Neural cell (in vitro differentiated cells): ENCODE data around the gene ZNF248. TPM values are rescaled to one million over a fixed set of nuclear protein-coding genes. Genes with fewer than 3 reads are reported as not detected.

Experiments used
- H2AFZ ChIP-seq: fragments of 200-600, 300-800 bp; sonication (generic), shearing (Covaris generic); 2 replicates; pipeline ENCODE4 v1.6.0; 2014; ENCODE audit warnings: low read depth, mild to moderate bottlenecking, antibody characterized with exemption, low read length, moderate library complexity
- H3F3A ChIP-seq: fragments of 200-600 bp; shearing (Covaris generic); 2 replicates; pipeline ENCODE4 v1.6.1; 2016; ENCODE audit warnings: mild to moderate bottlenecking, moderate library complexity, mixed read lengths, antibody characterized with exemption, low read length; ENCODE audit not compliant: insufficient read depth, poor library complexity, severe bottlenecking
- H3K27ac ChIP-seq: fragments of 200-600, 300-800 bp; sonication (generic), shearing (Covaris generic); 2 replicates; pipeline ENCODE4 v1.5.1; 2014; ENCODE audit warnings: mild to moderate bottlenecking, low read length, moderate library complexity
- H3K27me3 ChIP-seq: fragments of 300-800, 200-600 bp; sonication (generic), shearing (Covaris generic); 2 replicates; pipeline ENCODE4 v1.6.0; 2014; ENCODE audit warnings: mild to moderate bottlenecking, low read depth, low read length, moderate library complexity; ENCODE audit not compliant: insufficient read depth
- H3K36me3 ChIP-seq: fragments of 300-800, 200-600 bp; sonication (generic), shearing (Covaris generic); 2 replicates; pipeline ENCODE4 v1.5.1; 2014; ENCODE audit warnings: mild to moderate bottlenecking, antibody characterized with exemption, low read length, moderate library complexity; ENCODE audit not compliant: insufficient read depth
- H3K4me2 ChIP-seq: fragments of 300-800, 200-600 bp; sonication (generic), shearing (Covaris generic); 2 replicates; pipeline ENCODE4 v1.6.0; 2014; ENCODE audit warnings: mild to moderate bottlenecking, low read length
- H3K4me3 ChIP-seq: fragments of 300-800, 200-600 bp; sonication (generic), shearing (Covaris generic); 2 replicates; pipeline ENCODE4 v1.5.1; 2014; ENCODE audit warnings: mild to moderate bottlenecking, low read length, moderate library complexity
- H3K79me2 ChIP-seq: fragments of 200-600 bp; shearing (Covaris generic); replicated peaks from 2 replicates; pipeline ENCODE4 v1.6.0; 2014; ENCODE audit warnings: mild to moderate bottlenecking, low read length, moderate library complexity; ENCODE audit not compliant: insufficient read depth
- H3K9ac ChIP-seq: fragments of 300-800, 200-600 bp; sonication (generic), shearing (Covaris generic); 2 replicates; pipeline ENCODE4 v1.6.1; 2016; ENCODE audit warnings: mild to moderate bottlenecking, low read length, mixed read lengths
- H3K9me2 ChIP-seq: fragments of 200-600 bp; shearing (Covaris generic); 2 replicates; pipeline ENCODE4 v1.6.1; 2016; ENCODE audit warnings: mild to moderate bottlenecking, low read length, mixed read lengths; ENCODE audit not compliant: insufficient read depth
- H3K9me3 ChIP-seq: fragments of 200-600, 300-800 bp; sonication (generic), shearing (Covaris generic); 2 replicates; pipeline ENCODE4 v1.6.1; 2016; ENCODE audit warnings: mild to moderate bottlenecking, mixed run types, low read length, moderate library complexity, mixed read lengths
- H4K20me1 ChIP-seq: fragments of 200-600 bp; shearing (Covaris generic); 2 replicates; pipeline ENCODE4 v1.6.1; 2016; ENCODE audit warnings: mild to moderate bottlenecking, mixed run types; ENCODE audit not compliant: insufficient read depth
- CTCF ChIP-seq: fragments of 450-650 bp; IDR thresholded peaks from 2 replicates; pipeline ENCODE4 v1.5.1; 2014; ENCODE audit warnings: antibody characterized with exemption, mild to moderate bottlenecking, moderate library complexity; ENCODE audit not compliant: poor library complexity, severe bottlenecking
- EP300 ChIP-seq: fragments of 450-650 bp; conservative IDR thresholded peaks from 2 replicates; pipeline ENCODE4 v1.6.1; 2014; ENCODE audit warnings: antibody characterized with exemption, mild to moderate bottlenecking, moderate library complexity; ENCODE audit not compliant: poor library complexity, severe bottlenecking
- EZH2 ChIP-seq: fragments of 200-600, 300-800 bp; shearing (Covaris generic), sonication (generic); IDR thresholded peaks from 2 replicates; pipeline ENCODE4 v1.6.1; 2014; ENCODE audit warnings: antibody characterized with exemption, low read length, borderline replicate concordance, mild to moderate bottlenecking; ENCODE audit not compliant: insufficient read depth, poor library complexity, severe bottlenecking
- MXI1 ChIP-seq: fragments of 450-650 bp; conservative IDR thresholded peaks from 2 replicates; pipeline ENCODE4 v1.6.1; 2014; ENCODE audit warnings: antibody characterized with exemption, mild to moderate bottlenecking; ENCODE audit not compliant: poor library complexity, severe bottlenecking
- POLR2AphosphoS5 ChIP-seq: IDR thresholded peaks from 2 replicates; pipeline ENCODE4 v1.6.1; 2012
- RAD21 ChIP-seq: fragments of 450-650 bp; conservative IDR thresholded peaks from 2 replicates; pipeline ENCODE4 v1.6.1; 2014; ENCODE audit warnings: antibody characterized with exemption, mild to moderate bottlenecking, moderate library complexity
- SMC3 ChIP-seq: fragments of 450-650 bp; conservative IDR thresholded peaks from 2 replicates; pipeline ENCODE4 v1.6.1; 2014; ENCODE audit warnings: antibody characterized with exemption, mild to moderate bottlenecking, moderate library complexity; ENCODE audit not compliant: poor library complexity
- TAF1 ChIP-seq: IDR thresholded peaks from 2 replicates; pipeline ENCODE4 v1.6.1; 2012; ENCODE audit warnings: low read depth
- polyA plus RNA-seq: library from polyadenylated mRNA; depleted of rRNA; stranded (reverse); fragments of >200 nt; gene quantifications from 2 replicates; pipeline ENCODE4 v1.2.3, GENCODE V29; 2014
- TF ChIP-seq, protein P1 (sequence below): IDR thresholded peaks from 2 replicates; pipeline ENCODE4 v1.6.1; 2012; ENCODE audit warnings: borderline replicate concordance

The ZNF248 gene
- polyA plus RNA-seq, 1 donor from 2014 or later = 0.24 TPM

DNA sequence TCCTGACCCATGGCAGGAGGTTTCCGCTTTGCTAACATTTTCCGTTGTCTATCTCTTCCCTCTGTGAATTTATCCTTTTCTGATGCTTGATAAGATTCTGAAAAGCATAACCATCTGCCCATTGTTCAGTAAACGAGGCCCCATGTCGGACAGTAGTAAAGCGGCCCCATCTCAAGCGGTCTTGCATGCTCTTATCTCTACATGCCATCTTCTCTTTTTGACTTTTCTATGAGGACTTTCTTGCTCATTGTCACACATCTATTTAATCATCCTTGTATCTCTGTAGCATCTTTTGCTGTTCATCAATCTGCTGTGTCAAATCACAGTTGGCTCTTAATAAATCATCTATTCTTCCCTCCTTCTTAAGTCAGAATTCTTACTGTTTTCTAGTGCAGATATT lies 37.6 kb downstream of the ZNF248 start:
- no peak overlapping the region for H2AFZ ChIP-seq
- no peaks in the 10 kb centered on the region for H3K9me2 ChIP-seq
- no peaks in the 10 kb centered on the region for H3F3A ChIP-seq
- no peak overlapping the region for H3K27ac ChIP-seq
- TF ChIP-seq CTCF = no peak
- H4K20me1 ChIP-seq = no peaks in the 10 kb centered on the region
- no peaks in the 10 kb centered on the region for H3K36me3 ChIP-seq
- H3K27me3 ChIP-seq = no peaks in the 10 kb centered on the region
- no peak overlapping the region for H3K4me3 ChIP-seq
- H3K79me2 ChIP-seq = no peaks in the 10 kb centered on the region
- peaks cover 16% of the 10 kb centered on the region for H3K9me3 ChIP-seq
- no peak overlapping the region for H3K4me2 ChIP-seq
- H3K9ac ChIP-seq = no peak overlapping the region

- H4K20me1 ChIP-seq = no peaks in the 10 kb centered on the region
- H3K9me3 ChIP-seq = peaks cover 11% of the 10 kb centered on the region
- H3K36me3 ChIP-seq = no peaks in the 10 kb centered on the region
These were observed 41.1 kb downstream of the ZNF248 start for GRCh38 chr10:37816290-37816689.

GRCh38 chr10:37813763-37814162 lies 43.6 kb downstream of the ZNF248 start:
- no peaks in the 10 kb centered on the region for H3F3A ChIP-seq
- H3K9ac ChIP-seq = no peak overlapping the region
- no peak overlapping the region for H3K4me2 ChIP-seq
- H3K79me2 ChIP-seq = no peaks in the 10 kb centered on the region
- no peaks in the 10 kb centered on the region for H3K27me3 ChIP-seq
- H3K36me3 ChIP-seq = no peaks in the 10 kb centered on the region
- TF ChIP-seq TAF1 (no peak), MXI1 (no peak), CTCF (no peak), POLR2AphosphoS5 (no peak), SMC3 (no peak), RAD21 (no peak), EP300 (no peak), EZH2 (no peak)
- TF ChIP-seq, protein P1, sequence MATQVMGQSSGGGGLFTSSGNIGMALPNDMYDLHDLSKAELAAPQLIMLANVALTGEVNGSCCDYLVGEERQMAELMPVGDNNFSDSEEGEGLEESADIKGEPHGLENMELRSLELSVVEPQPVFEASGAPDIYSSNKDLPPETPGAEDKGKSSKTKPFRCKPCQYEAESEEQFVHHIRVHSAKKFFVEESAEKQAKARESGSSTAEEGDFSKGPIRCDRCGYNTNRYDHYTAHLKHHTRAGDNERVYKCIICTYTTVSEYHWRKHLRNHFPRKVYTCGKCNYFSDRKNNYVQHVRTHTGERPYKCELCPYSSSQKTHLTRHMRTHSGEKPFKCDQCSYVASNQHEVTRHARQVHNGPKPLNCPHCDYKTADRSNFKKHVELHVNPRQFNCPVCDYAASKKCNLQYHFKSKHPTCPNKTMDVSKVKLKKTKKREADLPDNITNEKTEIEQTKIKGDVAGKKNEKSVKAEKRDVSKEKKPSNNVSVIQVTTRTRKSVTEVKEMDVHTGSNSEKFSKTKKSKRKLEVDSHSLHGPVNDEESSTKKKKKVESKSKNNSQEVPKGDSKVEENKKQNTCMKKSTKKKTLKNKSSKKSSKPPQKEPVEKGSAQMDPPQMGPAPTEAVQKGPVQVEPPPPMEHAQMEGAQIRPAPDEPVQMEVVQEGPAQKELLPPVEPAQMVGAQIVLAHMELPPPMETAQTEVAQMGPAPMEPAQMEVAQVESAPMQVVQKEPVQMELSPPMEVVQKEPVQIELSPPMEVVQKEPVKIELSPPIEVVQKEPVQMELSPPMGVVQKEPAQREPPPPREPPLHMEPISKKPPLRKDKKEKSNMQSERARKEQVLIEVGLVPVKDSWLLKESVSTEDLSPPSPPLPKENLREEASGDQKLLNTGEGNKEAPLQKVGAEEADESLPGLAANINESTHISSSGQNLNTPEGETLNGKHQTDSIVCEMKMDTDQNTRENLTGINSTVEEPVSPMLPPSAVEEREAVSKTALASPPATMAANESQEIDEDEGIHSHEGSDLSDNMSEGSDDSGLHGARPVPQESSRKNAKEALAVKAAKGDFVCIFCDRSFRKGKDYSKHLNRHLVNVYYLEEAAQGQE = no peak
- no peaks in the 10 kb centered on the region for H3K9me2 ChIP-seq
- no peak overlapping the region for H3K4me3 ChIP-seq
- no peak overlapping the region for H3K27ac ChIP-seq
- H2AFZ ChIP-seq = no peak overlapping the region
- H3K9me3 ChIP-seq = peaks cover 4% of the 10 kb centered on the region
- no peaks in the 10 kb centered on the region for H4K20me1 ChIP-seq

More at GRCh38 chr10:37816290-37816689, 41.1 kb downstream of the ZNF248 start:
- H3K4me2 ChIP-seq = no peak overlapping the region
- H3K9me2 ChIP-seq = no peaks in the 10 kb centered on the region
- H3F3A ChIP-seq = no peaks in the 10 kb centered on the region
- no peaks in the 10 kb centered on the region for H3K27me3 ChIP-seq
- H3K27ac ChIP-seq = no peak overlapping the region
- no peak overlapping the region for H3K4me3 ChIP-seq
- no peaks in the 10 kb centered on the region for H3K79me2 ChIP-seq
- TF ChIP-seq POLR2AphosphoS5 = no peak
- no peak for TF ChIP-seq EP300
- TF ChIP-seq TAF1 = no peak
- no peak overlapping the region for H2AFZ ChIP-seq
- no peak overlapping the region for H3K9ac ChIP-seq
